HepG2 (cell line): Measurements from ENCODE around the gene BTF3L4. TPM values are rescaled to one million over a fixed set of nuclear protein-coding genes. Genes with fewer than 3 reads are reported as not detected.

Experiments
- FOXJ3 ChIP-seq: sonication (generic); formaldehyde crosslinking; IDR thresholded peaks from 2 replicates; pipeline ENCODE4 v1.4.0; 2020; ENCODE audit warnings: missing genetic modification reagents, mild to moderate bottlenecking, borderline replicate concordance
- HBP1 ChIP-seq: IDR thresholded peaks from 2 replicates; pipeline ENCODE4 v1.6.1; 2016; ENCODE audit warnings: low read depth, control low read depth
- MED8 ChIP-seq: sonication (generic); formaldehyde crosslinking; IDR thresholded peaks from 2 replicates; pipeline ENCODE4 v1.8.1; 2023; ENCODE audit warnings: mild to moderate bottlenecking, missing genetic modification reagents; ENCODE audit not compliant: insufficient replicate concordance
- NCOA5 ChIP-seq: sonication (generic); formaldehyde crosslinking; IDR thresholded peaks from 2 replicates; pipeline ENCODE4 v1.4.0; 2020; ENCODE audit warnings: missing genetic modification reagents
- REPIN1 ChIP-seq: sonication (generic); formaldehyde crosslinking; IDR thresholded peaks from 2 replicates; pipeline ENCODE4 v1.8.0; 2022; ENCODE audit warnings: missing genetic modification reagents, low read depth, mild to moderate bottlenecking, borderline replicate concordance
- SPEN ChIP-seq: sonication (generic); formaldehyde crosslinking; IDR thresholded peaks from 2 replicates; pipeline ENCODE4 v1.5.1; 2020; ENCODE audit warnings: low read depth, mild to moderate bottlenecking, missing genetic modification reagents
- TGIF2 ChIP-seq: IDR thresholded peaks from 2 replicates; pipeline ENCODE4 v1.6.1; 2016; ENCODE audit warnings: control low read depth, missing compliant biosample characterization
- THAP11 ChIP-seq: IDR thresholded peaks from 2 replicates; pipeline ENCODE4 v1.6.1; 2016; ENCODE audit warnings: missing biosample characterization, missing genetic modification reagents
- U2AF2 ChIP-seq: fragments of 200-400 bp; formaldehyde crosslinking; IDR thresholded peaks from 2 replicates; pipeline ENCODE4 v1.6.1; 2017; ENCODE audit warnings: low read depth, mild to moderate bottlenecking, low read length
- ZFP90 ChIP-seq: sonication (generic); formaldehyde crosslinking; IDR thresholded peaks from 2 replicates; pipeline ENCODE4 v1.8.0; 2022; ENCODE audit warnings: missing genetic modification reagents, mild to moderate bottlenecking, inconsistent platforms, borderline replicate concordance
- ZNF282 ChIP-seq: fragments of 450-650 bp; IDR thresholded peaks from 2 replicates; pipeline ENCODE4 v1.6.1; 2018; ENCODE audit not compliant: partially characterized antibody
- ZNF432 ChIP-seq: sonication (generic); formaldehyde crosslinking; IDR thresholded peaks from 2 replicates; pipeline ENCODE4 v1.5.0; 2020; ENCODE audit warnings: missing genetic modification reagents, mild to moderate bottlenecking, borderline replicate concordance
- ZNF577 ChIP-seq: sonication (generic); formaldehyde crosslinking; IDR thresholded peaks from 2 replicates; pipeline ENCODE4 v1.4.0; 2020; ENCODE audit warnings: mild to moderate bottlenecking, low read depth, missing genetic modification reagents, borderline replicate concordance
- ZNF768 ChIP-seq: sonication (generic); formaldehyde crosslinking; IDR thresholded peaks from 2 replicates; pipeline ENCODE4 v1.4.0; 2020; ENCODE audit warnings: missing genetic modification reagents
- ZNF83 ChIP-seq: sonication (generic); formaldehyde crosslinking; IDR thresholded peaks from 2 replicates; pipeline ENCODE4 v1.4.0; 2020; ENCODE audit warnings: missing genetic modification reagents, mild to moderate bottlenecking, borderline replicate concordance
- polyA plus RNA-seq, 8 experiments: library from polyadenylated mRNA; depleted of rRNA in 3 of 8; stranded (reverse) in 7 of 8; unstranded in 1 of 8; fragments of >200 nt; fragmentation: Illumina TruSeq in 4 of 8; extraction: Trizol in 4 of 8; gene quantifications; 2 replicates each; pipeline versions ENCODE4 v1.2.1 to v1.2.3, GENCODE V29; 2011 to 2016; ENCODE audit warnings: low read depth in 4 of 8, missing spikeins in 1 of 8, mixed read lengths in 1 of 8; ENCODE audit not compliant: insufficient read depth in 1 of 8
- total RNA-seq, 5 experiments: library from RNA; depleted of rRNA; stranded (reverse); fragments of >200 nt; fragmentation: Illumina TruSeq; extraction: Trizol; gene quantifications; 2 replicates each; pipeline ENCODE4 v1.2.3, GENCODE V29; 2016; ENCODE audit warnings: low read depth in 1 of 5
- TF ChIP-seq, protein P1 (sequence below): sonication (generic); formaldehyde crosslinking; IDR thresholded peaks from 2 replicates; pipeline ENCODE4 v1.8.1; 2023; ENCODE audit warnings: missing genetic modification reagents, inconsistent platforms, borderline replicate concordance
- TF ChIP-seq, protein P2 (sequence below), 2 experiments: IDR thresholded peaks; 2 replicates each; pipeline ENCODE4 v1.6.1; 2011 to 2012; ENCODE audit warnings: low read length in 2 of 2, borderline replicate concordance in 1 of 2, low read depth in 1 of 2, mild to moderate bottlenecking in 1 of 2, moderate library complexity in 1 of 2
- TF ChIP-seq, protein P3 (sequence below): sonication (generic); formaldehyde crosslinking; IDR thresholded peaks from 2 replicates; pipeline ENCODE4 v1.5.0; 2020; ENCODE audit warnings: mild to moderate bottlenecking, low read depth, missing genetic modification reagents, borderline replicate concordance
- TF ChIP-seq, protein P4 (sequence below), 2 experiments: sonication (generic) in 1 of 2; formaldehyde crosslinking in 1 of 2; IDR thresholded peaks; 2 replicates each; pipeline versions ENCODE4 v1.4.0 to v1.6.1; 2018 to 2020; ENCODE audit warnings: missing genetic modification reagents in 2 of 2, borderline replicate concordance in 1 of 2, low read depth in 1 of 2, mild to moderate bottlenecking in 1 of 2, missing biosample characterization in 1 of 2

BTF3L4 gene
- total and polyA plus RNA-seq, 2 of the 13 experiments (the other 11 are each of a cell fraction or from before 2014, with no cell fraction given), result 59.0 to 74.3 TPM

DNA sequence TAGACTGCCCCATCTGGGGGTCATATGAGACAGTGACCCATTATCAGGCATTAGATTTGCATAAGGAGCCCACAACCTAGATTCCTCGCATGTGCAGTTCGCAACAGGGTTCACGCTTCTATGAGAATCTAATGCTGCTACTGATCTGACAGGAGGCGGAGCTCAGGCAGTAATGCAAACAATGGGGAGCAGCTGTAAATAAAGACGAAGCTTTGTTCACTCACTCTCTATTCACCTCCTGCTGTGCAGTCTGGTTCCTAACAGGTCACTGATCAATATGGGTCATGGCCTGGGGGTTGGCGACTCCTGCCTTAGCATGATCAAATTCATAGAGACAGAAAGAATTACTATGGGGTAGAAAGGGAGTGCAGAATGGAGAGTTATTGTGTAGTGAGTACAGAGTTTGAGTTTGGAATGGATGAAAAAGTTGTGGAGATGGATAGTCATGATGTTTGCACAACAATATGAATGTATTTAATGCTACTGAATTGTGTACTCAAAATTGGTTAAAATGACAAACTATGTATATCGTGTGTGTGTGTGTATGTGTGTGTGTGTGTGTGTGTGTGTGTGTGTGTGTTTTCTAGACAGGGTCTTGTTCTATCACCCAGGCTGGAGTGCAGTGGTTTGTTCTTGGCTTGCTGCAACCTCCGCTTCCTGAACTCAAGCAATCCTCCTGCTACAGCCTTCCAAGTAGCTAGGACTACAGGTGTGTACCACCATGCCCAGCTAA, 42.2 kb downstream of the BTF3L4 start (continued):
- TF ChIP-seq HBP1 (CRISPR knock-in tag) (no peak), TGIF2 (CRISPR knock-in tag) (peak; percentile 67), SPEN (CRISPR knock-in tag) (no peak), THAP11 (CRISPR knock-in tag) (peak; percentile 66), ZNF83 (CRISPR knock-in tag) (no peak), ZNF432 (no peak), REPIN1 (CRISPR knock-in tag) (peak; percentile 76; the same call in 1 of the 2 replicates), ZNF768 (CRISPR knock-in tag) (no peak), U2AF2 (no peak), ZNF577 (CRISPR knock-in tag) (no peak), ZNF282 (no peak), ZFP90 (CRISPR knock-in tag) (no peak), MED8 (CRISPR knock-in tag) (no peak), FOXJ3 (CRISPR knock-in tag) (peak; percentile 77; the same call in 1 of the 2 replicates), NCOA5 (CRISPR knock-in tag) (no peak)
- TF ChIP-seq, protein P1, sequence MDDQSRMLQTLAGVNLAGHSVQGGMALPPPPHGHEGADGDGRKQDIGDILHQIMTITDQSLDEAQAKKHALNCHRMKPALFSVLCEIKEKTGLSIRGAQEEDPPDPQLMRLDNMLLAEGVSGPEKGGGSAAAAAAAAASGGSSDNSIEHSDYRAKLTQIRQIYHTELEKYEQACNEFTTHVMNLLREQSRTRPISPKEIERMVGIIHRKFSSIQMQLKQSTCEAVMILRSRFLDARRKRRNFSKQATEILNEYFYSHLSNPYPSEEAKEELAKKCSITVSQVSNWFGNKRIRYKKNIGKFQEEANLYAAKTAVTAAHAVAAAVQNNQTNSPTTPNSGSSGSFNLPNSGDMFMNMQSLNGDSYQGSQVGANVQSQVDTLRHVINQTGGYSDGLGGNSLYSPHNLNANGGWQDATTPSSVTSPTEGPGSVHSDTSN, result no peak
- TF ChIP-seq, protein P2, sequence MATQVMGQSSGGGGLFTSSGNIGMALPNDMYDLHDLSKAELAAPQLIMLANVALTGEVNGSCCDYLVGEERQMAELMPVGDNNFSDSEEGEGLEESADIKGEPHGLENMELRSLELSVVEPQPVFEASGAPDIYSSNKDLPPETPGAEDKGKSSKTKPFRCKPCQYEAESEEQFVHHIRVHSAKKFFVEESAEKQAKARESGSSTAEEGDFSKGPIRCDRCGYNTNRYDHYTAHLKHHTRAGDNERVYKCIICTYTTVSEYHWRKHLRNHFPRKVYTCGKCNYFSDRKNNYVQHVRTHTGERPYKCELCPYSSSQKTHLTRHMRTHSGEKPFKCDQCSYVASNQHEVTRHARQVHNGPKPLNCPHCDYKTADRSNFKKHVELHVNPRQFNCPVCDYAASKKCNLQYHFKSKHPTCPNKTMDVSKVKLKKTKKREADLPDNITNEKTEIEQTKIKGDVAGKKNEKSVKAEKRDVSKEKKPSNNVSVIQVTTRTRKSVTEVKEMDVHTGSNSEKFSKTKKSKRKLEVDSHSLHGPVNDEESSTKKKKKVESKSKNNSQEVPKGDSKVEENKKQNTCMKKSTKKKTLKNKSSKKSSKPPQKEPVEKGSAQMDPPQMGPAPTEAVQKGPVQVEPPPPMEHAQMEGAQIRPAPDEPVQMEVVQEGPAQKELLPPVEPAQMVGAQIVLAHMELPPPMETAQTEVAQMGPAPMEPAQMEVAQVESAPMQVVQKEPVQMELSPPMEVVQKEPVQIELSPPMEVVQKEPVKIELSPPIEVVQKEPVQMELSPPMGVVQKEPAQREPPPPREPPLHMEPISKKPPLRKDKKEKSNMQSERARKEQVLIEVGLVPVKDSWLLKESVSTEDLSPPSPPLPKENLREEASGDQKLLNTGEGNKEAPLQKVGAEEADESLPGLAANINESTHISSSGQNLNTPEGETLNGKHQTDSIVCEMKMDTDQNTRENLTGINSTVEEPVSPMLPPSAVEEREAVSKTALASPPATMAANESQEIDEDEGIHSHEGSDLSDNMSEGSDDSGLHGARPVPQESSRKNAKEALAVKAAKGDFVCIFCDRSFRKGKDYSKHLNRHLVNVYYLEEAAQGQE (IDR thresholded peaks at IDR 0.05; ENCODE audit: borderline replicate concordance in 1 of 2, low read depth in 1 of 2, low read length in 2 of 2), result no peak
- TF ChIP-seq, protein P3, sequence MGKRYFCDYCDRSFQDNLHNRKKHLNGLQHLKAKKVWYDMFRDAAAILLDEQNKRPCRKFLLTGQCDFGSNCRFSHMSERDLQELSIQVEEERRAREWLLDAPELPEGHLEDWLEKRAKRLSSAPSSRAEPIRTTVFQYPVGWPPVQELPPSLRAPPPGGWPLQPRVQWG, result no peak
- TF ChIP-seq, protein P4, sequence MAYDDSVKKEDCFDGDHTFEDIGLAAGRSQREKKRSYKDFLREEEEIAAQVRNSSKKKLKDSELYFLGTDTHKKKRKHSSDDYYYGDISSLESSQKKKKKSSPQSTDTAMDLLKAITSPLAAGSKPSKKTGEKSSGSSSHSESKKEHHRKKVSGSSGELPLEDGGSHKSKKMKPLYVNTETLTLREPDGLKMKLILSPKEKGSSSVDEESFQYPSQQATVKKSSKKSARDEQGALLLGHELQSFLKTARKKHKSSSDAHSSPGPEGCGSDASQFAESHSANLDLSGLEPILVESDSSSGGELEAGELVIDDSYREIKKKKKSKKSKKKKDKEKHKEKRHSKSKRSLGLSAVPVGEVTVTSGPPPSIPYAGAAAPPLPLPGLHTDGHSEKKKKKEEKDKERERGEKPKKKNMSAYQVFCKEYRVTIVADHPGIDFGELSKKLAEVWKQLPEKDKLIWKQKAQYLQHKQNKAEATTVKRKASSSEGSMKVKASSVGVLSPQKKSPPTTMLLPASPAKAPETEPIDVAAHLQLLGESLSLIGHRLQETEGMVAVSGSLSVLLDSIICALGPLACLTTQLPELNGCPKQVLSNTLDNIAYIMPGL (CRISPR knock-in tag; IDR thresholded peaks at IDR 0.05; ENCODE audit: borderline replicate concordance in 1 of 2, low read depth in 1 of 2), result peak in 1 of 2 experiments; percentile 30; a peak in 1 of 4 replicates
